ENCODE results near the gene TREM2. TPM values are rescaled to one million over a fixed set of nuclear protein-coding genes. Genes with fewer than 3 reads are reported as not detected.
"Not testable (repeated sequence)": the region's sequence is repeated elsewhere in the genome, so short reads cannot be mapped to it uniquely, and the experiment has no call there.

Gene TREM2
- total RNA-seq, 1 experiment from 2014 or later = not detected

GRCh38 chr6:41189046-41189445 lies 26.1 kb upstream of the TREM2 start:
- not testable (repeated sequence) for H2AFZ ChIP-seq (ENCODE audit: low read length); H3K36me3 ChIP-seq (ENCODE audit: insufficient read depth, low read length); DNase-seq; H3K79me2 ChIP-seq (ENCODE audit: low read length); H3K27ac ChIP-seq (ENCODE audit: low read length); H3K4me1 ChIP-seq (ENCODE audit: low read length); H3K9ac ChIP-seq (ENCODE audit: low read length); H3K4me2 ChIP-seq (ENCODE audit: low read depth, low read length, poor library complexity, severe bottlenecking); H3K9me2 ChIP-seq (replicated peaks; ENCODE audit: insufficient read depth, low read length); H3K4me3 ChIP-seq (ENCODE audit: low read length); H4K20me1 ChIP-seq (ENCODE audit: insufficient read depth, low read depth, low read length); H3K27me3 ChIP-seq (ENCODE audit: low read length); H3K9me3 ChIP-seq (ENCODE audit: low read length)

DNA sequence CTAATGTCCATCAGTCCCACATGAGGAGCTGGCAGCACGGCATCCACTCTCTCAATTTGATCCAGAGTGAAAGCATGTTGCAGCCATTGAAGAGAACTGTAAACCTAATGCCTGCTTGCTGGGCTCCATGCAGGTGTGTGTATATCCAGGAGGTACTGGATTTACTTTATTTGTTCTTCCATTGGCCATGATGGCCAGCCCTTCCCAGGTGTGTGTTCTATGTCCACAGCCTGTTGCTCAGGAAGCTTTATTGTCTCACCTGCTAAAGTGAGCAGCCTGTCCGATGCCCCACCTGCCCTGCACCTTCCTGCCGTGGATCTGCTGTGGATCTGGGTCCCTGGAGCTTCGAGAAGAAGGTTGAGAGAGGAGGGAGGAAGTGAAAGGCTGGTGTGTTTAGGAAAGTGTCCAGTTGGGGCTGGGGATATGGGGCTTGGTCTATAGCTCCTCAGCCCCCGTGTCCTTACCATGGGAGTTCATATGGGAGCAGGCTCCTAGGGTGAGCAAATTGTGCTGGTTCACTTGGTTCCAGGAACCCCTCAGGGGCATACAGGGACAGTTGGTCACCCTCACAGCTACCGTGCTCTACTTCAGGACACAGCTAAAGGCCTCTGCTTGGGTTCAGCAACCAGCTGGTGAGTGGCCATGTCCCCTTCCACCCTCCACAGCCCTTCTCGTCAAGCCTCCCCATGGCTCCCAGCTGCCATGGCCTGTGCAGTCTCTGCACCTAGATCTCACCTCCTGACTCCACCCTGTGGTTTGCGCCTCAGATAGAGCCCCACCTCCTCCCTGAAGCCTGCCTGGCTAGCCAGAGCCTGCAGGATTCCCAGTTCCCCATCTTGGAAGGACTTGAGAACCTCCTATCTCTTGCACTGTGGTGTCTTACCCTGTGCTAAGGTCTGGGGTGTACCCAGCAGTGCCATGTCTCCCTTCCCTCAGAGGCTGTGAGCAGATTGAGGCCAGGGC lies 25.3 kb upstream of the TREM2 start:
- no peaks in the 10 kb centered on the region for H4K20me1 ChIP-seq (ENCODE audit: insufficient read depth, low read depth, low read length)
- H3K9ac ChIP-seq (ENCODE audit: low read length) = no peak overlapping the region
- no peaks in the 10 kb centered on the region; the same call in 1 of the 2 replicates for H3K27me3 ChIP-seq (ENCODE audit: low read length)
- H3K36me3 ChIP-seq (ENCODE audit: insufficient read depth, low read length) = no peaks in the 10 kb centered on the region
- no peaks in the 10 kb centered on the region for H3K79me2 ChIP-seq (ENCODE audit: low read length)
- no peak overlapping the region for H3K27ac ChIP-seq (ENCODE audit: low read length)
- no peaks in the 10 kb centered on the region for H3K4me1 ChIP-seq (ENCODE audit: low read length)
- no peak overlapping the region for H3K4me3 ChIP-seq (ENCODE audit: low read length)
- no peaks in the 10 kb centered on the region; the same call in 1 of the 2 replicates for H3K9me3 ChIP-seq (ENCODE audit: low read length)
- no peaks in the 10 kb centered on the region for H3K9me2 ChIP-seq (replicated peaks; ENCODE audit: insufficient read depth, low read length)
- no peak overlapping the region for H3K4me2 ChIP-seq (ENCODE audit: low read depth, low read length, poor library complexity, severe bottlenecking)
- H2AFZ ChIP-seq (ENCODE audit: low read length) = no peak overlapping the region
- DNase-seq = no peak

DNA sequence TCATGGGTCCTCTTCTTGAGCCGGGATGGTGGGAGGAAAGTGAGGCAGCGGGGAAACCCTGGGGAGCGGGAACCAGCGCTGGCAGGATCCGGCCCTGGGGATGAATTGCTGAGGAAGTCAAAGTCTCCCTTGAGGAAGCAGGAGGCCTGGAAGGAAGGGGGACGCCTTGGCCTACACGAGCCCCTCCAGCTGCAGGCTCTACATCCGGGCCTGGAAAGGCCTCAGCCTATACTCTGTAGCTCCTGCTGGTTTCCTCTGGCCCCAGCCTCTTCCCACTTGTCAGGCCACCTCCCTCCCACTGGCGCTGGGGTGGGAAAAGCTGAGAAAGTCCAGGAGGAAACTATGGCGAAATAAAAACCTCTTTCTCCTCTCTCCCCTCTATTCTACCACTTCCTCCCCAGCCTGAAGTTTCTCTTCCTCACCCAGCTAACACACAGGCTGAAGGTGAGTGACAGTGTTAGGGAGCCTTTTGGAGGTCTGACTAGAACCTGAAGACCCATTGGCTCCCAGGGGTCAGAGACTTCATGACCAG lies 23.2 kb upstream of the TREM2 start:
- Histone ChIP-seq H3K27ac (ENCODE audit: low read length) (no peak overlapping the region), H3K36me3 (ENCODE audit: insufficient read depth, low read length) (no peaks in the 10 kb centered on the region), H2AFZ (ENCODE audit: low read length) (no peak overlapping the region), H3K9me3 (ENCODE audit: low read length) (no peaks in the 10 kb centered on the region; the same call in 1 of the 2 replicates), H4K20me1 (ENCODE audit: insufficient read depth, low read depth, low read length) (no peaks in the 10 kb centered on the region), H3K9me2 (replicated peaks; ENCODE audit: insufficient read depth, low read length) (no peaks in the 10 kb centered on the region), H3K4me1 (ENCODE audit: low read length) (peaks cover 6% of the 10 kb centered on the region), H3K27me3 (ENCODE audit: low read length) (no peaks in the 10 kb centered on the region; the same call in 1 of the 2 replicates), H3K9ac (ENCODE audit: low read length) (no peak overlapping the region), H3K4me2 (ENCODE audit: low read depth, low read length, poor library complexity, severe bottlenecking) (no peak overlapping the region), H3K79me2 (ENCODE audit: low read length) (no peaks in the 10 kb centered on the region), H3K4me3 (ENCODE audit: low read length) (no peak overlapping the region)
- no peak for DNase-seq

- Histone ChIP-seq H3K4me1 (ENCODE audit: low read length) (peaks cover 6% of the 10 kb centered on the region), H3K27ac (ENCODE audit: low read length) (no peak overlapping the region), H3K4me2 (ENCODE audit: low read depth, low read length, poor library complexity, severe bottlenecking) (no peak overlapping the region), H4K20me1 (ENCODE audit: insufficient read depth, low read depth, low read length) (no peaks in the 10 kb centered on the region), H3K36me3 (ENCODE audit: insufficient read depth, low read length) (no peaks in the 10 kb centered on the region), H3K9me2 (replicated peaks; ENCODE audit: insufficient read depth, low read length) (no peaks in the 10 kb centered on the region), H3K9ac (ENCODE audit: low read length) (no peak overlapping the region), H3K9me3 (ENCODE audit: low read length) (no peaks in the 10 kb centered on the region), H2AFZ (ENCODE audit: low read length) (no peak overlapping the region), H3K27me3 (ENCODE audit: low read length) (no peaks in the 10 kb centered on the region; the same call in 1 of the 2 replicates), H3K4me3 (ENCODE audit: low read length) (no peak overlapping the region), H3K79me2 (ENCODE audit: low read length) (no peaks in the 10 kb centered on the region)
- no peak for DNase-seq
Measured at GRCh38 chr6:41184761-41185160, 21.8 kb upstream of the TREM2 start.

DNA sequence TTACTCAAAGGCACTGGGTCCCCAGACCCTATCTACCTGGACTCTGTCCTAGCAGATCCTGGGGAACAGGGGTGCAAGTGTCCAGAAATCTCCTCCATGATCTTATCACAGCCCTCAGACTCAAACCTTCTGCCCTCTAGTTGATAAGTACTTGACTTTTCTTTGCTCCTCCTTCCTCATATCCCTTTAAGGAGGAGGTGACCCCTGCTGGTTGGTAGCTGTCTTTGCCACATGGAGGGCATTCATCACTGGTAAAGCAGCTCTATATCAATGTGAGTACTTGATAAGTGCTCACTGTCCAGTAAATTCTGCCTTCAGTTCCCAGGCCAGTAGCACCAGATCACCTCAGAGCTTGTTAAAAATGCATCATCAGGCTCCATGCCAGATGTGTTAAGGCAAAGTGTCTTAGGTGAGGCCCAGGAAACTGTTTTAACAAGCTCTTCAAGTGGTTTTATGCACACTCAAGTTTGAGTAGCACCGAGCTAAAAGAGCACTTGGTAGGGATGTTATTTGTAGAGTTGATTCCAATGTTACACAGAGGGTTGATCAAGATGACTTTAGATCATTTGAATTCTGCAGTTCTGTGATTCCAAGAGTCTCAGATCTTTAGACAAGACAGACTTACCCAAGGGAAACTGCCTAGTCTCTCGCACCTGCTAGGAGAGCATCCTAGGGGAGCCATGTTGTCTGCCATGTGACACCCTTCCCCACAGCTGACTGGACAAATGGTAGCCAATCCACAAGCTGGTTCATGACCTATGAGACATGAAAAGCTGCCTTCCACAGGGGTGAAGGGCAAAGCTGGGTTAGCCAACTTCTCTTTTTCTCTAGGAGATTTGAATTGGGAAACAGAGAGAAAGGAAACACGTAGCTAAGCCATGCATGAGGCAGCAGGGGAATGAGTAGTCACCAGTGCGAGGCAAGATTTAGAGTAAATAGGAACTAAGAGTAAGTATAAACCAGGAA lies 19.4 kb upstream of the TREM2 start:
- Histone ChIP-seq H3K4me2 (ENCODE audit: low read depth, low read length, poor library complexity, severe bottlenecking) (no peak overlapping the region), H3K27me3 (ENCODE audit: low read length) (no peaks in the 10 kb centered on the region), H3K9ac (ENCODE audit: low read length) (no peak overlapping the region), H3K9me3 (ENCODE audit: low read length) (no peaks in the 10 kb centered on the region), H4K20me1 (ENCODE audit: insufficient read depth, low read depth, low read length) (no peaks in the 10 kb centered on the region), H3K27ac (ENCODE audit: low read length) (no peak overlapping the region), H2AFZ (ENCODE audit: low read length) (peak overlapping the region; percentile 55; the same call in 1 of the 2 replicates), H3K4me3 (ENCODE audit: low read length) (no peak overlapping the region), H3K9me2 (replicated peaks; ENCODE audit: insufficient read depth, low read length) (no peaks in the 10 kb centered on the region), H3K36me3 (ENCODE audit: insufficient read depth, low read length) (no peaks in the 10 kb centered on the region), H3K4me1 (ENCODE audit: low read length) (peaks cover 6% of the 10 kb centered on the region), H3K79me2 (ENCODE audit: low read length) (no peaks in the 10 kb centered on the region)
- DNase-seq = peak; percentile 88

DNA sequence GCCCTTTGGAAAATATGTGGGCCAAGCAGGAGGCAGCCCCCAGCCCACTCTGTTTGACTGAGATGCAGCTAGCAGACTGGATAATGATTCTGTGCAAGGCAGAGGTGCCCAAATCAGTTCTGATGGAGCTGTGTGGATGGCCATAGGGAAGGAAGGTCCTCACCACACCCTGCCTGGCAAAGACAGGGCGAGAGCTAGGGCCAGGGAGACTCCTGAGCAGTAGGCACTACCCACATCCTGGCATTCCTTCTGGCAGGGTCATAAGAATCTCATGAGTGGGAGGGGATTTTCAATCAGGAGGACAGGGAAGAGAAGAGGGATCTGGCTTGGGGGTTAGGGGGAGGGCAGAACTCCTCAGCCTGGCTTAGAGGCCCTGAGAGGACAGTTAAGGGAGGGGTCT lies 18.6 kb upstream of the TREM2 start:
- Histone ChIP-seq H3K4me2 (ENCODE audit: low read depth, low read length, poor library complexity, severe bottlenecking) (no peak overlapping the region), H3K79me2 (ENCODE audit: low read length) (no peaks in the 10 kb centered on the region), H3K27me3 (ENCODE audit: low read length) (no peaks in the 10 kb centered on the region), H4K20me1 (ENCODE audit: insufficient read depth, low read depth, low read length) (no peaks in the 10 kb centered on the region), H3K9me2 (replicated peaks; ENCODE audit: insufficient read depth, low read length) (no peaks in the 10 kb centered on the region), H3K4me3 (ENCODE audit: low read length) (no peak overlapping the region), H3K4me1 (ENCODE audit: low read length) (peaks cover 6% of the 10 kb centered on the region), H2AFZ (ENCODE audit: low read length) (no peak overlapping the region), H3K9ac (ENCODE audit: low read length) (no peak overlapping the region), H3K9me3 (ENCODE audit: low read length) (no peaks in the 10 kb centered on the region), H3K36me3 (ENCODE audit: insufficient read depth, low read length) (no peaks in the 10 kb centered on the region), H3K27ac (ENCODE audit: low read length) (no peak overlapping the region)
- no peak for DNase-seq

GRCh38 chr6:41179163-41179562 lies 16.2 kb upstream of the TREM2 start:
- Histone ChIP-seq H3K9ac (ENCODE audit: low read length) (no peak overlapping the region), H3K4me2 (ENCODE audit: low read depth, low read length, poor library complexity, severe bottlenecking) (no peak overlapping the region), H3K9me3 (ENCODE audit: low read length) (no peaks in the 10 kb centered on the region), H3K9me2 (replicated peaks; ENCODE audit: insufficient read depth, low read length) (no peaks in the 10 kb centered on the region), H3K4me3 (ENCODE audit: low read length) (no peak overlapping the region), H3K36me3 (ENCODE audit: insufficient read depth, low read length) (no peaks in the 10 kb centered on the region), H3K4me1 (ENCODE audit: low read length) (peaks cover 6% of the 10 kb centered on the region), H3K27me3 (ENCODE audit: low read length) (no peaks in the 10 kb centered on the region), H3K79me2 (ENCODE audit: low read length) (no peaks in the 10 kb centered on the region), H2AFZ (ENCODE audit: low read length) (no peak overlapping the region), H3K27ac (ENCODE audit: low read length) (no peak overlapping the region), H4K20me1 (ENCODE audit: insufficient read depth, low read depth, low read length) (no peaks in the 10 kb centered on the region; the same call in 1 of the 2 replicates)
- no peak for DNase-seq
